ENCODE measurements around the gene TMCO5A.
"Not testable (repeated sequence)": the region's sequence is repeated elsewhere in the genome, so short reads cannot be mapped to it uniquely, and the experiment has no call there.

The TMCO5A gene

GRCh38 chr15:37934340-37934739, at the start of gene TMCO5A:
Gene TMCO5A (plus strand): TSS chr15:37934640. CDS start chr15:37936324, 1,684 bp downstream.
- no peak for DNase-seq (ENCODE audit: low read depth)

- no peak for DNase-seq (ENCODE audit: low read depth)
Measured at GRCh38 chr15:37885651-37886050, 48.8 kb upstream of the TMCO5A start.

GRCh38 chr15:37888356-37888755, 46.1 kb upstream of the TMCO5A start:
- DNase-seq (ENCODE audit: low read depth) = no peak

GRCh38 chr15:37891766-37892368, 42.6 kb upstream of the TMCO5A start:
- DNase-seq (ENCODE audit: low read depth) = no peak

- no peak for DNase-seq (ENCODE audit: low read depth)
Measured at GRCh38 chr15:37893309-37893708, 41.1 kb upstream of the TMCO5A start.

GRCh38 chr15:37898362-37898761, 36.1 kb upstream of the TMCO5A start:
- no peak for DNase-seq (ENCODE audit: low read depth)

- no peak for DNase-seq (ENCODE audit: low read depth)
Measured at GRCh38 chr15:37900326-37901221, 33.9 kb upstream of the TMCO5A start.

GRCh38 chr15:37902126-37902525, 32.3 kb upstream of the TMCO5A start:
- no peak for DNase-seq (ENCODE audit: low read depth)

GRCh38 chr15:37903919-37904625, 30.4 kb upstream of the TMCO5A start:
- no peak for DNase-seq (ENCODE audit: low read depth)

- no peak for DNase-seq (ENCODE audit: low read depth)
Measured at GRCh38 chr15:37907136-37907535, 27.3 kb upstream of the TMCO5A start.

- DNase-seq (ENCODE audit: low read depth) = no peak
Measured at GRCh38 chr15:37921527-37922385, 12.7 kb upstream of the TMCO5A start.

- DNase-seq (ENCODE audit: low read depth) = no peak
Measured at GRCh38 chr15:37926136-37926535, 8.3 kb upstream of the TMCO5A start.

GRCh38 chr15:37929238-37929637, 5.2 kb upstream of the TMCO5A start:
- no peak for DNase-seq (ENCODE audit: low read depth)

GRCh38 chr15:37931321-37931720, 3.1 kb upstream of the TMCO5A start:
- no peak for DNase-seq (ENCODE audit: low read depth)

GRCh38 chr15:37931868-37932267, 2.6 kb upstream of the TMCO5A start:
- no peak for DNase-seq (ENCODE audit: low read depth)

GRCh38 chr15:37932549-37932948, 1.9 kb upstream of the TMCO5A start:
- no peak for DNase-seq (ENCODE audit: low read depth)

- DNase-seq (ENCODE audit: low read depth) = no peak
Measured at GRCh38 chr15:37933666-37934065, 774 bp upstream of the TMCO5A start.

- DNase-seq (ENCODE audit: low read depth) = no peak
Measured at GRCh38 chr15:37940876-37941275, 6.4 kb downstream of the TMCO5A start.

GRCh38 chr15:37941779-37942178, 7.3 kb downstream of the TMCO5A start:
- DNase-seq (ENCODE audit: low read depth) = no peak

GRCh38 chr15:37951999-37952398, 17.6 kb downstream of the TMCO5A start:
- DNase-seq (ENCODE audit: low read depth) = no peak

GRCh38 chr15:37960742-37961141, 26.3 kb downstream of the TMCO5A start:
- DNase-seq (ENCODE audit: low read depth) = not testable (repeated sequence)

GRCh38 chr15:37967788-37968187, 33.3 kb downstream of the TMCO5A start:
- DNase-seq (ENCODE audit: low read depth) = no peak
